HFFc6 (cell line): ENCODE data around the gene INPP5K. TPM values are rescaled to one million over a fixed set of nuclear protein-coding genes. Genes with fewer than 3 reads are reported as not detected.
A peak's percentile ranks its signal among the peaks of the same experiment; 100 is the strongest.

ENCODE experiments used
- DNase-seq: peaks from one replicate; pipeline ENCODE4 v3.0.0-alpha.2; 2018
- H3K27ac Mint-ChIP-seq: 2 replicates; pipeline ENCODE4 v1.8.0; 2020; ENCODE audit warnings: mild to moderate bottlenecking, mixed read lengths
- H3K27me3 Mint-ChIP-seq: 2 replicates; pipeline ENCODE4 v1.8.0; 2021; ENCODE audit warnings: mild to moderate bottlenecking, moderate library complexity, mixed read lengths; ENCODE audit not compliant: insufficient read depth
- H3K36me3 Mint-ChIP-seq: 2 replicates; pipeline ENCODE4 v1.8.0; 2021; ENCODE audit warnings: low read depth, mixed read lengths
- H3K4me1 Mint-ChIP-seq: 2 replicates; pipeline ENCODE4 v1.8.0; 2020; ENCODE audit warnings: low read depth, mixed read lengths
- H3K4me3 Mint-ChIP-seq: 2 replicates; pipeline ENCODE4 v1.8.0; 2020; ENCODE audit warnings: mild to moderate bottlenecking, moderate library complexity, mixed read lengths
- H3K9me3 Mint-ChIP-seq: 2 replicates; pipeline ENCODE4 v1.8.0; 2020; ENCODE audit warnings: mild to moderate bottlenecking, mixed read lengths
- total RNA-seq, 6 experiments: library from RNA; stranded (reverse); fragmentation: NEBNext Ultra II Directional; extraction: Animal tissue kit (Norgen Biotek cat#: 25700); gene quantifications; 2 replicates in 1 of 6; 3 replicates in 5 of 6; pipeline ENCODE4 v1.2.3, GENCODE V29; 2021
- TF ChIP-seq, protein P1 (sequence below): fragments of 200-600 bp; sonication (generic); IDR thresholded peaks from 2 replicates; pipeline ENCODE4 v1.5.0; 2021; ENCODE audit warnings: antibody characterized with exemption, mild to moderate bottlenecking

Gene INPP5K
- total RNA-seq, 6 experiments from 2014 or later = 18.2 to 23.5 (median 20.3) TPM

DNA sequence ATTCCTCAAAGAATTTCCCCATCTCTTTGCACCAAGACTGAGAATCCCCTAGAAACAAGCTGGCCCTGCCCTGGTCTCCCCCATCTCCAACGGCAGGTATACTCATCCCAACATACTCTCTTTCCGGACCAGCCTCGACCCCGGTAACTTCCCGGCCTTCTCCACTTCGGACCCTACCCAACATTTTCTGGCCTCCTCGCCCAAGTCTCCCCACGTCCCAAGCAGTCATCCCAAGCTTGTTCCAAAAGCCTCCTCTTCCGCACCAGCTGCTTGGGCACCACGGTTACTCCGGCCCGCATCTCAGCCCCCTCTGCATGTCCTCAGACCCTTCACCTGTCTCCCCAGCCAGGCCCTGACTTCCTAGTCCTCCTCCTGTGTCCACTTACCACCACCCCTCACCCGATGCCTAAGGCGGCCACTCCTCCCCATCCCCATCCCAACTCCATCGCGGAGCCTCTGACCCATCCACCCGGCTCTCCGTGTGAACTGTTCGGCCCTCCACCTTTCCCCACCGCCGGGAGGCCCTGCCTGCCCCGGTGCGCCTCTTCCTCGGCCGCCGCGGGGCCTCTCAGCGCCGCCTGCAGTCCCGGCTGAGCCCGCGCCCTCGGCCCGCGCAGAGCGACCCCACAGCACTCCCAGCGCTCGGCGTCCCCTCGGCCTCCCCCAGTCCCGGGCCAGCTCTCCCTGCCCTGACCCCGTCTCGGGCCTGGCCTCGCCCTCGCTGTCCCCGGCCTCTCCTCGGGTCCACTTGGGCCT lies 45.2 kb upstream of the INPP5K start:
- H3K4me3 Mint-ChIP-seq = peak overlapping the region; percentile 96
- peak overlapping the region; percentile 83 for H3K27ac Mint-ChIP-seq

DNA sequence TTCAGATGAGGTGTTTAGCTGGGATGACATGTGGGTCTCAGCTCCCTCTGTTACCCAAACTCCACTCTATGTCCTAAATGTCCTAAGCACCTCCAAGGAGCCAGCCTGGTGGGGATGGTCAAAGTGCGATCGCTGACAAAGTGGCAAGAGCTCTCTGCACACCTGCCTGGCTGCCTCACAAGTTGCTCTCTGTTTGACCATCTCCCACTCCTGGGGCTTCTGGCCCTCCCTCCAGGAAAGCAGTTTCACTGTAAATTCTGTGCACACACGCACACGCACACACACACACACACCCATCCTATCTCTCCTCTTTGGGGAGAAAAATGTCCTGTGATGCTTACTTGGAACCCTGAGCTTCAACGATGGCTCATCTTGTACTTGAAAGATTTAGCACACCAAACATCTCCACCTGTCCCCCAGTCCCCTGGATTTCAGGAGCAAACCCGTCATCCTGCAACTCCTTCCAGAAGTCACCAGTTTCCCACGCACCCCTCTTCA lies 44.5 kb upstream of the INPP5K start:
- no peak for DNase-seq
- Mint-ChIP-seq H3K4me1 (peaks cover 34% of the 10 kb centered on the region), H3K9me3 (no peaks in the 10 kb centered on the region)

More for the DNA sequence above, 45.2 kb upstream of the INPP5K start:
- H3K9me3 Mint-ChIP-seq = no peaks in the 10 kb centered on the region
- H3K4me1 Mint-ChIP-seq = peaks cover 37% of the 10 kb centered on the region
- H3K27me3 Mint-ChIP-seq = peaks cover 5% of the 10 kb centered on the region
- TF ChIP-seq, protein P1, sequence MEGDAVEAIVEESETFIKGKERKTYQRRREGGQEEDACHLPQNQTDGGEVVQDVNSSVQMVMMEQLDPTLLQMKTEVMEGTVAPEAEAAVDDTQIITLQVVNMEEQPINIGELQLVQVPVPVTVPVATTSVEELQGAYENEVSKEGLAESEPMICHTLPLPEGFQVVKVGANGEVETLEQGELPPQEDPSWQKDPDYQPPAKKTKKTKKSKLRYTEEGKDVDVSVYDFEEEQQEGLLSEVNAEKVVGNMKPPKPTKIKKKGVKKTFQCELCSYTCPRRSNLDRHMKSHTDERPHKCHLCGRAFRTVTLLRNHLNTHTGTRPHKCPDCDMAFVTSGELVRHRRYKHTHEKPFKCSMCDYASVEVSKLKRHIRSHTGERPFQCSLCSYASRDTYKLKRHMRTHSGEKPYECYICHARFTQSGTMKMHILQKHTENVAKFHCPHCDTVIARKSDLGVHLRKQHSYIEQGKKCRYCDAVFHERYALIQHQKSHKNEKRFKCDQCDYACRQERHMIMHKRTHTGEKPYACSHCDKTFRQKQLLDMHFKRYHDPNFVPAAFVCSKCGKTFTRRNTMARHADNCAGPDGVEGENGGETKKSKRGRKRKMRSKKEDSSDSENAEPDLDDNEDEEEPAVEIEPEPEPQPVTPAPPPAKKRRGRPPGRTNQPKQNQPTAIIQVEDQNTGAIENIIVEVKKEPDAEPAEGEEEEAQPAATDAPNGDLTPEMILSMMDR = peak; percentile 56; the same call in 1 of the 2 replicates
- no peak for DNase-seq
- peaks cover 7% of the 10 kb centered on the region; the same call in 1 of the 2 replicates for H3K36me3 Mint-ChIP-seq

DNA sequence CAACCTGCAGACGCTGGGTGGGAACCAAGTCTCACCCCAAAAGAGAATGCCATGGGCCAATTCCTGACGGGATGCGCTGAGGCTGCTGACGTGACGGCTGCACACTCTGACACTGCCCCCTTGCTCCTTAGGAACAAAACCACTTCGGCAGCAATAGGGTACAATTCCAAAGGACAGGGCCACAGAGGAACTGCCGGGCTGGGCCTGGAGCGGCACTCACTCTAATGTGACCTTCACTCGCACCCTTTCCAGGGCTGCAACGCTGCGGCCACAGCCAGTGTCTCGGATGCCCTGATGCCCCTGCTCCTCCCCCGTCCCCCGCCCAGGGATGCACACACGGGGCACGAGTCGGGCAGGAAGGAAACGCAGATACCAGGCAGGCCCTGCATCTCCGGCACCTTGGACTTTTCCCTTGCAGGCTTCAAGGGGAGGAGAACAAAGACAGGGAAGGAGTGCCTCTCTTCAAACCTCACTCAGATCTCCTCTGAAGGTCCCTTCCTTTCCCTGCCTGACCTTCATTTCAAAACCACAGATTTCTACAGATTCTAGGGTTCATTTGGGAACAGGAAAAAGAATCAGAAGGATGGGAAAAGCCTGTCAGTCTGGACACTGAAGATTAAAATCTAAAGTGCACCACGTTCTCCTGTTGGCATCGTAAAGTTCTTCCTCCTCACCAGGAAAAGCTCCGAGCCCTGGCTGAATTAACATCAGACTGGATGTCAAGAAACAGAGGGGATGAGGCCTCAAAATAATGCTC lies 43.9 kb upstream of the INPP5K start:
- peak overlapping the region; percentile 83; the same call in 1 of the 2 replicates for H3K27ac Mint-ChIP-seq
- H3K4me1 Mint-ChIP-seq = peaks cover 34% of the 10 kb centered on the region
- H3K36me3 Mint-ChIP-seq = peaks cover 17% of the 10 kb centered on the region; the same call in 1 of the 2 replicates
- DNase-seq = no peak
- peak overlapping the region; percentile 96 for H3K4me3 Mint-ChIP-seq
- H3K27me3 Mint-ChIP-seq = peaks cover 5% of the 10 kb centered on the region
- TF ChIP-seq, protein P1 = no peak
- no peaks in the 10 kb centered on the region for H3K9me3 Mint-ChIP-seq

More for the DNA sequence above, 44.5 kb upstream of the INPP5K start:
- Mint-ChIP-seq H3K27me3 (peaks cover 5% of the 10 kb centered on the region), H3K27ac (peak overlapping the region; percentile 83), H3K4me3 (peak overlapping the region; percentile 96), H3K36me3 (peaks cover 13% of the 10 kb centered on the region; the same call in 1 of the 2 replicates)
- TF ChIP-seq, protein P1 = no peak

DNA sequence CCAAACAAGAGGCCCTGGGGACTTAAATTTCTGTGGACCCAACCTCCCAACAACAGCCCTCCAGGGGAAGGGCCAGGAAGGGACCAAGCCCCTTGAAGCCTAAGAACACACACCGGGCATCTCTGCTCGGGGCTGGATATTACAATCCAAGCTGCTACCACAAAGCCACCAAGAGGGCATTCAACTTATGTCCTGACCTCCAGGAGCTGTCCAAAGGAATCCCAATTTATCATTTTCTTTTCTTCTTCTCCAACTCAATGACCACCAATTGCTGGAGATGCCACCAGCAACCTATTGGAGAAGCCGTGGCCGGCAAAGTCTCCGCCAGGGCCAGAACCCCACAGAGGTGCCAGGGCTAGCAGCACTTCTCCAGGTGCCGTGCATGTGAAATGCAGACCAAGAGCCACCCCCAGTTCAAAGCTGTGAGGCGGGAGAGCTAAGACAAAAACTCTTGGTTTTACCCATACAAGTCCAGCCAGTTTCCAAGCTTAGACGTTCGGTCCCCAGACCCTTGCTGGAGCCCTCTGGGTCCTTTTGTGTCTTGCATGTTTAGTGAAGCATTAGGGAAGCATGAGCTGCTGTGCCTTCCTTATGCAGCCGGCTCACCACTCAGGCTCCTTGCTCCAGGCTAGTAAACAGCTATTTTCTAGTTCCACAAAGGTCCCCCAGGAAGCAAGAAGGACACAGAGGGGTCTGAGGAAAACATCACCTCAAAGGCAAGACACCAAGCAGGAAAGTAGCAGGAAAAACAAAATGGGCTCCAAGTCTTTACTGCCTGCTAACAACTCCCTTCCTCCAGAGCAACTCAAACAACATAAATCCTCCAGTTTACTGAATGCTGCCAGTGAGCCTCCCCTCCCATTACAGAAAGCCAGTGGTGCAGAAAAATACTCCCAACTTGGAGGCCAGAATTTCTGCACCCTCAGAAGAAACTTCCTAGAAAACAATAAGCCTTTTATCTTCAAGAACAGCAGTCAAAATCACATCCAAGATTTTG lies 42.9 kb upstream of the INPP5K start:
- no peak overlapping the region for H3K4me3 Mint-ChIP-seq
- H3K27me3 Mint-ChIP-seq = peaks cover 5% of the 10 kb centered on the region
- H3K27ac Mint-ChIP-seq = no peak overlapping the region
- no peak for DNase-seq
- H3K9me3 Mint-ChIP-seq = no peaks in the 10 kb centered on the region
- H3K36me3 Mint-ChIP-seq = peaks cover 17% of the 10 kb centered on the region; the same call in 1 of the 2 replicates
- peaks cover 34% of the 10 kb centered on the region for H3K4me1 Mint-ChIP-seq
- TF ChIP-seq, protein P1 = no peak

DNA sequence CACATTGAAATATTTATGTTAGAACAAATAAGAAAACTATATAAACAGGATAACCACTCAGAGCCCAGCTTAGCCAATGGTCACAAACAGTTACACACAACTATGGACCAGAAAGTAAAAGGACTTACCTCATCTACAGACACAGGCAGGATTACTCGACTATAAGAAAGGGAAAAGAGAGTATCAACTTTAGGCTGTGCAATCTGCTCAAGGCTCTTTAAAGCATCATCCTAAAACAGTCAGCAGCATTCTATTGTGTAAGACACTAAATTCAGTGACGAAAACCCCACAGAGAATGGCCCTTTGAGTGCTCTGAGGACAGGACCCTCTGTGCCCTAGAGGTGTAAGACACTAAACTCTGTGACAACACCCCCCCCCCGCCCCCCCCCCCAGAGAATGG lies 42.0 kb upstream of the INPP5K start:
- H3K27me3 Mint-ChIP-seq = no peaks in the 10 kb centered on the region; the same call in none of the 2 replicates
- no peak for DNase-seq
- H3K27ac Mint-ChIP-seq = no peak overlapping the region
- TF ChIP-seq, protein P1 = no peak
- peaks cover 34% of the 10 kb centered on the region for H3K4me1 Mint-ChIP-seq
- no peaks in the 10 kb centered on the region for H3K9me3 Mint-ChIP-seq
- H3K4me3 Mint-ChIP-seq = no peak overlapping the region
- peaks cover 17% of the 10 kb centered on the region for H3K36me3 Mint-ChIP-seq
